Activated T-cell treated with anti-CD3 and anti-CD28 coated beads for 48 hours (primary cell): ENCODE measurements around the gene GPATCH11.

Experiments used
- DNase-seq: peaks from one replicate; pipeline ENCODE4 v3.0.0-alpha.2; 2020; ENCODE audit warnings: low read depth

The GPATCH11 gene

GRCh38 chr2:37083873-37084794 lies at the start of gene GPATCH11, which contains the start of gene HEATR5B:
TSS of gene GPATCH11 (plus strand) at chr2:37084518. CDS start at chr2:37088382, 3,864 bp downstream.
TSS of gene HEATR5B (minus strand) at chr2:37084372. CDS start at chr2:37083414, 958 bp downstream.
- DNase-seq, result peak; percentile 89

GRCh38 chr2:37037771-37038170 lies 46.5 kb upstream of the GPATCH11 start:
- no peak for DNase-seq

GRCh38 chr2:37039580-37039979 lies 44.7 kb upstream of the GPATCH11 start:
- DNase-seq, result no peak

- DNase-seq, result no peak
Measured at GRCh38 chr2:37052600-37053332, 31.6 kb upstream of the GPATCH11 start.

- no peak for DNase-seq
Measured at GRCh38 chr2:37059841-37060240, 24.5 kb upstream of the GPATCH11 start.

GRCh38 chr2:37060446-37060845 lies 23.9 kb upstream of the GPATCH11 start:
- DNase-seq, result no peak

GRCh38 chr2:37061013-37061711 lies 23.2 kb upstream of the GPATCH11 start:
- DNase-seq, result no peak

GRCh38 chr2:37061776-37062175 lies 22.5 kb upstream of the GPATCH11 start:
- no peak for DNase-seq

GRCh38 chr2:37068686-37069085 lies 15.6 kb upstream of the GPATCH11 start:
- no peak for DNase-seq

GRCh38 chr2:37070931-37071330 lies 13.4 kb upstream of the GPATCH11 start:
- no peak for DNase-seq

- DNase-seq, result no peak
Measured at GRCh38 chr2:37080266-37080665, 4.1 kb upstream of the GPATCH11 start.

GRCh38 chr2:37080689-37081088 lies 3.6 kb upstream of the GPATCH11 start:
- no peak for DNase-seq

GRCh38 chr2:37084797-37085196 lies 479 bp downstream of the GPATCH11 start:
- DNase-seq, result no peak

- no peak for DNase-seq
Measured at GRCh38 chr2:37085731-37086147, 1.4 kb downstream of the GPATCH11 start.

GRCh38 chr2:37090019-37090477 lies 5.7 kb downstream of the GPATCH11 start:
- no peak for DNase-seq

GRCh38 chr2:37091873-37092272 lies 7.6 kb downstream of the GPATCH11 start:
- DNase-seq, result no peak

GRCh38 chr2:37096568-37096967 lies 12.2 kb downstream of the GPATCH11 start:
- DNase-seq, result no peak

GRCh38 chr2:37098416-37099118 lies 14.2 kb downstream of the GPATCH11 start:
- no peak for DNase-seq

GRCh38 chr2:37100054-37100453 lies 15.7 kb downstream of the GPATCH11 start:
- no peak for DNase-seq

GRCh38 chr2:37102588-37102987 lies 18.3 kb downstream of the GPATCH11 start:
- no peak for DNase-seq

- DNase-seq, result no peak
Measured at GRCh38 chr2:37104178-37104577, 19.9 kb downstream of the GPATCH11 start.

- DNase-seq, result no peak
Measured at GRCh38 chr2:37105150-37105549, 20.8 kb downstream of the GPATCH11 start.
